ENCODE data around the gene CPLANE1. TPM values are rescaled to one million over a fixed set of nuclear protein-coding genes. Genes with fewer than 3 reads are reported as not detected.
"Not testable (repeated sequence)": the region's sequence is repeated elsewhere in the genome, so short reads cannot be mapped to it uniquely, and the experiment has no call there.

The CPLANE1 gene
- total RNA-seq, 1 donor from 2014 or later: 23.1 TPM

- no peak overlapping the region for H3K27ac Mint-ChIP-seq
- H3K27me3 Mint-ChIP-seq: no peaks in the 10 kb centered on the region
- TF ChIP-seq CTCF (conservative IDR thresholded peaks at IDR 0.05): no peak
- H3K4me1 Mint-ChIP-seq (ENCODE audit: unreplicated experiment): no peaks in the 10 kb centered on the region
- DNase-seq (ENCODE audit: extremely low spot score, unreplicated experiment): no peak
- peaks cover 40% of the 10 kb centered on the region for H3K36me3 Mint-ChIP-seq
- peaks cover 7% of the 10 kb centered on the region for H3K9me3 Mint-ChIP-seq
- no peak overlapping the region for H3K4me3 Mint-ChIP-seq
These were observed 102.3 kb downstream of the CPLANE1 start for GRCh38 chr5:37146896-37147295.

GRCh38 chr5:37136694-37137093 lies 112.5 kb downstream of the CPLANE1 start:
- H3K9me3 Mint-ChIP-seq: peaks cover 7% of the 10 kb centered on the region
- no peaks in the 10 kb centered on the region for H3K27me3 Mint-ChIP-seq

GRCh38 chr5:37135312-37135711 lies 113.9 kb downstream of the CPLANE1 start:
- H3K27ac Mint-ChIP-seq; H3K9me3 Mint-ChIP-seq; H3K27me3 Mint-ChIP-seq; H3K4me3 Mint-ChIP-seq; DNase-seq (ENCODE audit: extremely low spot score, unreplicated experiment); H3K4me1 Mint-ChIP-seq (ENCODE audit: unreplicated experiment): not testable (repeated sequence)
- H3K36me3 Mint-ChIP-seq: peaks cover 62% of the 10 kb centered on the region

More at GRCh38 chr5:37136694-37137093, 112.5 kb downstream of the CPLANE1 start:
- Mint-ChIP-seq H3K36me3 (peaks cover 63% of the 10 kb centered on the region), H3K27ac (no peak overlapping the region), H3K4me1 (ENCODE audit: unreplicated experiment) (no peaks in the 10 kb centered on the region), H3K4me3 (no peak overlapping the region)
- DNase-seq (ENCODE audit: extremely low spot score, unreplicated experiment): no peak
- TF ChIP-seq CTCF (conservative IDR thresholded peaks at IDR 0.05): no peak

- no peaks in the 10 kb centered on the region for H3K4me1 Mint-ChIP-seq (ENCODE audit: unreplicated experiment)
- H3K36me3 Mint-ChIP-seq: peaks cover 73% of the 10 kb centered on the region
- H3K27me3 Mint-ChIP-seq: no peaks in the 10 kb centered on the region
- H3K27ac Mint-ChIP-seq: no peak overlapping the region
- TF ChIP-seq CTCF (conservative IDR thresholded peaks at IDR 0.05): no peak
- no peak for DNase-seq (ENCODE audit: extremely low spot score, unreplicated experiment)
- no peak overlapping the region for H3K4me3 Mint-ChIP-seq
- H3K9me3 Mint-ChIP-seq: peaks cover 13% of the 10 kb centered on the region
These were observed 115.2 kb downstream of the CPLANE1 start for GRCh38 chr5:37133939-37134338.

GRCh38 chr5:37132646-37133045 lies 116.5 kb downstream of the CPLANE1 start:
- no peak for TF ChIP-seq CTCF (conservative IDR thresholded peaks at IDR 0.05)
- no peak overlapping the region for H3K27ac Mint-ChIP-seq

GRCh38 chr5:37121465-37121864 lies 127.7 kb downstream of the CPLANE1 start:
- TF ChIP-seq CTCF (conservative IDR thresholded peaks at IDR 0.05): no peak
- H3K27ac Mint-ChIP-seq: no peak overlapping the region
- H3K4me3 Mint-ChIP-seq: no peak overlapping the region
- DNase-seq (ENCODE audit: extremely low spot score, unreplicated experiment): no peak
- H3K27me3 Mint-ChIP-seq: no peaks in the 10 kb centered on the region
- no peaks in the 10 kb centered on the region for H3K9me3 Mint-ChIP-seq
- no peaks in the 10 kb centered on the region for H3K4me1 Mint-ChIP-seq (ENCODE audit: unreplicated experiment)
- H3K36me3 Mint-ChIP-seq: peaks cover 18% of the 10 kb centered on the region

More at GRCh38 chr5:37132646-37133045, 116.5 kb downstream of the CPLANE1 start:
- Mint-ChIP-seq H3K27me3 (no peaks in the 10 kb centered on the region), H3K4me3 (no peak overlapping the region), H3K36me3 (peaks cover 72% of the 10 kb centered on the region), H3K9me3 (peaks cover 13% of the 10 kb centered on the region), H3K4me1 (ENCODE audit: unreplicated experiment) (no peaks in the 10 kb centered on the region)
- DNase-seq (ENCODE audit: extremely low spot score, unreplicated experiment): no peak

All from type B pancreatic cell (in vitro differentiated cells).